LNCaP clone FGC (cell line): ENCODE data around the gene EPHB2.

Experiments
- DNase-seq: peaks from one replicate; pipeline ENCODE4 v3.0.0-alpha.2; 2011; ENCODE audit warnings: low read depth
- H3K4me3 ChIP-seq: 2 replicates; pipeline ENCODE4 v1.5.1; 2011; ENCODE audit warnings: mild to moderate bottlenecking, low read depth, low read length, control low read depth
- CTCF ChIP-seq: IDR thresholded peaks from 2 replicates; pipeline ENCODE4 v1.5.1; 2012; ENCODE audit warnings: mild to moderate bottlenecking; ENCODE audit not compliant: control insufficient read depth, insufficient read depth; ENCODE audit errors: extremely low read depth

The EPHB2 gene

DNA sequence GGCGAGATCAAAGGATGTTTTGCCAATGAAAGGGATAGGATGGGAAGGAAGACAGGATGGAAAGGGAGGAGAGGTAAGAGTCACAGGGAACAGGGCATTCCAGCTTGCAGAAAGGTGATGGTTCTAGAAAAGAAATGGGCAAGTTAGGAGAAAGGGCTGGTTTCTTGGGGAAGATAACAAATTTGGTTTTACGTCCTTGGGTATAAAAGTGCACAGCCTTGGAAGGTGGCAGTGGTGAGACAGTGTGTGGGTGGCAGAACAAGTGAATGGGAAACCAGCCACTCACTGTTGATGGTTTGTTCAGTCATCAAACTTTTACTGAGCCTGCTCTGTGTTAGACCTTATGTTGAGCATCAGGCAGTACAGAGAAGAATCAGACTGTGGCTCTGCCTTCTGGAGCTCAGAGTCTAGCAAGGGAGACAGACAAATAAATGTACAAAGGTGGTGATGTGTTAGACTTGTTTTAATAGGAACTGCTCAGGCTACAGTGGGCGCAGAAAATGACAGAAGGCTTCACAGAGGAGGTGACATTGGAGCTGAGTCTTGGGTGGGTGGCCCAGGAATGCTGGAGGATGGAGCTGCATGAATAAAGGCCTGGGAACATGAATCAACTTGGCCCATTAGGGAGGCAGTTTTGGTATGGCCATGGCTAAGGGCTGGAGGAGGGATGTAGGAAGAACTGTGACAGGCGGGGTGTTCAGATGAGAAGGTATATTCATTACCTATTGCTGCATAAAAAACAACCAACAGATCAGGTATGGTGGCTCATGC lies 76.3 kb downstream of the EPHB2 start:
- TF ChIP-seq CTCF = no peak
- H3K4me3 ChIP-seq = no peak overlapping the region

DNA sequence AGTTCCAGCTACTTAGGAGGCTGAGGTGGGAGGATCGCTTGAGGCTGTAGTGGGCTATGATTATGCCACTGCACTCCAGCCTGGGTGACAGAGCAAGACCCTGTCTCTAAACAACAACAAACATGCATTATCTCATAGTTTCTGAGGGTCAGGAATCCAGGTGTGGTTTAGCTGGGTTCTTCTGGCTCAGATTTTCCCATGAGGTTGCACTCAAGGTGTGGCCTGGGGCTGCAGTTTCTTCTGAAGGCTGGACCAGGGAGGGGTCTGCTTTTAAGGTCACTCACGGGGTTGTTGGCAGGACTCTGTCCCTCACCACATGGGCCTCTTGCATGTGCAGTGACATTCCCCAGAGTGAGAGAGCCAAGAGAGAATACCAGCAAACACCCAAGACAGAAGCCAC lies 77.0 kb downstream of the EPHB2 start:
- H3K4me3 ChIP-seq = no peak overlapping the region
- no peak for TF ChIP-seq CTCF
- no peak for DNase-seq

More for the DNA sequence above, 76.3 kb downstream of the EPHB2 start:
- DNase-seq = no peak

DNA sequence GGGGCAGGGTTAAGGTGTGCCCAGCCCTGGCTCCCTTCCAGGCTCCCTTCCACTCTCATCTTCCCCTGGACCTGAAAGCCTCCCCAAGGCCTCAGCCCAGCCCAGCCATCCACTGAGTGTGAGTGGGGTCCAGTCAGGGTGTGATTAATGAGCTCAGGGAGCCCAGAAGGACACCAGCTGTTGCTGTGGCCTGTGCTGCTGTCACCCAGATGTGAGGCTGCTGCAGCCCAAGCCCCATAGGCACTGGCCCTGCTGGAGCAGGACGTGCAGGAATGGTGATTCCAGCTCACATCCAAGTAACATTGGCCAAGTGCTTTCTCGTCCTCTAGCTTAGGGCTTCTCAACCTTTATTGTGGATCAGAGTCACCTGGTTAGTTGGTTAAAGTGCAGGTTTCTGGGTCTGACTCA lies 77.6 kb downstream of the EPHB2 start:
- no peak for TF ChIP-seq CTCF
- no peak overlapping the region for H3K4me3 ChIP-seq
- DNase-seq = no peak

DNA sequence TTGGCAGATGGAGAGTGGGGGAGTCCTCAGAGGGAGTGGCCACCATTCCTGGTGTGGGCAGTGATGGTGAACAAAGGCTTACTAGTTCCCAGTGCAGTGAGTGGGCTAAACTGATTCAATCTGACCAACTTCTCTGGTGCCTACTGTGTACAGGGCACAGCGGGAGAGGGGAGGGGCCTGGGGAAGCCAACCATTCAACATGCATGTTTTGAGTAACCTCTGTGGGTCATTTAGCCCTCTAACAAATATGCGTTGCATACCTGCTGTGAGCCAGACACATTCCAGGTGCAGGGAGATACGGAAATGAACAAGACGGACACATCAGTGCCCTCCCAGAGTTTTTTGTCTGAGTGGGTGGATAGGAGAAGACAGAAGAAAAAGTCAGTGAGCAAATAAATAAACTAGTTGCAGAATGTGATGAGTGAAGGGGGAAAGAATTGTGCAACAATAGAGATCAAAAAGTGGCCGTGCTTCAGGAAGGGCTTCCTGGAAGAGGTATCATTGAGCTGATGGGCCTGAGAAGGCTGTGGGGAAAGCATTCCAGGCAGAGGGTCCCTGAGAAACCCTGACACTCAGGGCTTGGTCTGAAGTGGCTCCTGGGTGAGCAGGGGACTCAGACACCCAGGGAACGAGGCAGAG lies 78.8 kb downstream of the EPHB2 start:
- no peak overlapping the region for H3K4me3 ChIP-seq
- no peak for DNase-seq
- no peak for TF ChIP-seq CTCF

GRCh38 chr1:22790232-22791008 lies 79.8 kb downstream of the EPHB2 start:
- no peak overlapping the region for H3K4me3 ChIP-seq
- no peak for TF ChIP-seq CTCF
- no peak for DNase-seq

DNA sequence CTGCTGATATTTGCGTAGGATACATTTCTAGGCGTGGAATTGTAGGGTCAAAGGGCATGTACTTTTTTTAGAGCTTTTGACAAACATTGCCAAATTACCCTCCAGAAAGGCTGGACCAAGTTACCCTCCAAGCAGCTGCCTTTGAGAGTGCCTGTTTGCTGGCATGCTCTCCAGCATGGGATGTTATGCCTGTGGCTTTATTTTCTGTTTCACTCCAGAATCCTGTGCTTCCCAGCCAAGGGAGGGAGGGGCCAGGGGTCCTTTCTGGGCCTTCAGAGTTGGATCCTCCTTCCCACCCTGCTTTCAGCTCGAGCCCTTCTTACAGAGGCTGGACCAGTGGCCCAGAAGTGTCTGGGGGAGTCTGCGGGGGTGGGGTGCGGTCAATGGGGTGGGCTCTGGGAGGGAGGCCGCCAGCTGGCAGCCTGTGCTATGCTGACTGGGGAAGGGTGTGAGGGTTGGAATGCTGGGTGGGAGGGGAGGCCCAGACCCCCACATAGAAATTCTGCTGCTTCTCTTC lies 81.2 kb downstream of the EPHB2 start:
- DNase-seq = no peak
- H3K4me3 ChIP-seq = no peak overlapping the region
- no peak for TF ChIP-seq CTCF
